KG1 (cell line): ENCODE measurements around the gene TBR1.

Source experiments
- DNase-seq: peaks from one replicate; lab custom pipeline; 2025; lab: John Stamatoyannopoulos, UW

The TBR1 gene

GRCh38 chr2:161427664-161428587 is 11.8 kb downstream of the TBR1 start:
- no peak for DNase-seq

GRCh38 chr2:161430386-161430785 is 14.3 kb downstream of the TBR1 start:
- no peak for DNase-seq

- DNase-seq, result no peak
Measured at GRCh38 chr2:161432107-161432506, 16.0 kb downstream of the TBR1 start.

GRCh38 chr2:161434118-161434517 is 18.0 kb downstream of the TBR1 start:
- DNase-seq, result no peak

- DNase-seq, result no peak
Measured at GRCh38 chr2:161436411-161436810, 20.3 kb downstream of the TBR1 start.

GRCh38 chr2:161438598-161438997 is 22.5 kb downstream of the TBR1 start:
- no peak for DNase-seq

GRCh38 chr2:161445097-161445496 is 29.0 kb downstream of the TBR1 start:
- DNase-seq, result no peak

- DNase-seq, result no peak
Measured at GRCh38 chr2:161448431-161448830, 32.3 kb downstream of the TBR1 start.

GRCh38 chr2:161471631-161472030 is 55.5 kb downstream of the TBR1 start:
- no peak for DNase-seq

- DNase-seq, result no peak
Measured at GRCh38 chr2:161474920-161475319, 58.8 kb downstream of the TBR1 start.
